Left lung (tissue), 10 donors: ENCODE results near the gene DIP2C. TPM values are rescaled to one million over a fixed set of nuclear protein-coding genes. Genes with fewer than 3 reads are reported as not detected.

Experiments used
- ATAC-seq: fragments of 200-7000 bp; cut with Tn5 transposase; one replicate; pipeline ENCODE4 v1.9.1; 2020; ENCODE audit warnings: moderate library complexity
- DNase-seq, 4 donors: peaks; one replicate each; pipeline ENCODE4 v3.0.0-alpha.2; 2013 to 2020
- H3K27ac ChIP-seq, 2 donors: fragments of 200-600 bp; sonication (generic) in 1 of 2; one replicate each; pipeline versions ENCODE4 v1.5.0 to v1.8.0; 2020 to 2021
- H3K27me3 ChIP-seq, 2 donors: fragments of 200-600 bp; sonication (generic) in 1 of 2; one replicate each; pipeline versions ENCODE4 v1.5.0 to v1.8.0; 2020 to 2021
- H3K36me3 ChIP-seq, 2 donors: fragments of 200-600 bp; sonication (generic) in 1 of 2; one replicate each; pipeline versions ENCODE4 v1.5.0 to v1.8.0; 2020 to 2021
- H3K4me1 ChIP-seq, 2 donors: fragments of 200-600 bp; one replicate each; pipeline ENCODE4 v1.8.0; 2021
- H3K4me3 ChIP-seq, 2 donors: fragments of 200-600 bp; sonication (generic) in 1 of 2; one replicate each; pipeline versions ENCODE4 v1.5.0 to v1.8.0; 2020 to 2021; ENCODE audit warnings: mild to moderate bottlenecking in 1 of 2
- H3K9me3 ChIP-seq, 2 donors: fragments of 200-600 bp; sonication (generic) in 1 of 2; one replicate each; pipeline versions ENCODE4 v1.5.0 to v1.8.0; 2020 to 2021
- intact Hi-C, 2 donors: fragments of 100-400 bp; cut with DNase I; formaldehyde crosslinking; loops; one replicate each; pipeline versions ENCODE4 v1.11.2 to v1.14.2; 2022
- polyA plus RNA-seq, 6 donors: library from polyadenylated mRNA; unstranded; fragments of 120-200 nt; gene quantifications; one replicate each; pipeline ENCODE4 v1.2.1, GENCODE V29; 2013; ENCODE audit not compliant: insufficient read length in 6 of 6
- total RNA-seq, 2 donors: library from RNA; stranded (reverse); fragmentation: NEBNext Ultra II Directional; extraction: Animal tissue kit (Norgen Biotek cat#: 25700); gene quantifications; one replicate each; pipeline ENCODE4 v1.2.1, GENCODE V29; 2021
- TF ChIP-seq, protein P1 (sequence below), 2 donors: fragments of 200-600 bp; sonication (generic) in 1 of 2; IDR thresholded peaks; one replicate each; pipeline versions ENCODE4 v1.5.0 to v1.8.0; 2021; ENCODE audit warnings: antibody characterized with exemption in 2 of 2
- donor health status: DM: no; HTN: yes; CAD: no.
- donor health status: DM: no; HTN: no; CAD: no.

DIP2C gene
- total and polyA plus RNA-seq, 8 donors: 10.5 to 22.5 (median 19.5) TPM

DNA sequence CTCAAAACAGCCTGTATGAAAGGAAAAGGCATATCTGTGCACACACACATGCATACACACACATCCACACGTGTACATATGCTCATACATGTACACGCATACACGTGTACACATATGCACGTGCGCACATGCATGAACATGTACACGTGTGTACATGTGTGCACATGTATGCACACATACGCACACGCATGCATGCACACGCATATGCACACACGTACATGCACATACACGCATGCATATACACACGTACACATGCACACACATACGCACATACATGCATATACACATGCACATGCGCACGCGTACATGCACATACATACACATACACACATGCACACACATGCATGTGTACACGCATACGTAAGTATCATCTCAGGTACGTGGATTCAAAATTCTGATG lies 19.4 kb downstream of the DIP2C start:
- Histone ChIP-seq H3K27me3 (no peaks in the 10 kb centered on the region), H3K9me3 (peaks cover 0 to 3% of the 10 kb centered on the region in 2 donors), H3K4me1 (no peaks in the 10 kb centered on the region), H3K36me3 (no peaks in the 10 kb centered on the region), H3K4me3 (no peak overlapping the region), H3K27ac (no peak overlapping the region)
- intact Hi-C loops: no loop called here
- TF ChIP-seq, protein P1, sequence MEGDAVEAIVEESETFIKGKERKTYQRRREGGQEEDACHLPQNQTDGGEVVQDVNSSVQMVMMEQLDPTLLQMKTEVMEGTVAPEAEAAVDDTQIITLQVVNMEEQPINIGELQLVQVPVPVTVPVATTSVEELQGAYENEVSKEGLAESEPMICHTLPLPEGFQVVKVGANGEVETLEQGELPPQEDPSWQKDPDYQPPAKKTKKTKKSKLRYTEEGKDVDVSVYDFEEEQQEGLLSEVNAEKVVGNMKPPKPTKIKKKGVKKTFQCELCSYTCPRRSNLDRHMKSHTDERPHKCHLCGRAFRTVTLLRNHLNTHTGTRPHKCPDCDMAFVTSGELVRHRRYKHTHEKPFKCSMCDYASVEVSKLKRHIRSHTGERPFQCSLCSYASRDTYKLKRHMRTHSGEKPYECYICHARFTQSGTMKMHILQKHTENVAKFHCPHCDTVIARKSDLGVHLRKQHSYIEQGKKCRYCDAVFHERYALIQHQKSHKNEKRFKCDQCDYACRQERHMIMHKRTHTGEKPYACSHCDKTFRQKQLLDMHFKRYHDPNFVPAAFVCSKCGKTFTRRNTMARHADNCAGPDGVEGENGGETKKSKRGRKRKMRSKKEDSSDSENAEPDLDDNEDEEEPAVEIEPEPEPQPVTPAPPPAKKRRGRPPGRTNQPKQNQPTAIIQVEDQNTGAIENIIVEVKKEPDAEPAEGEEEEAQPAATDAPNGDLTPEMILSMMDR (IDR thresholded peaks at IDR 0.05): no peak
- DNase-seq: no peak
- no peak for ATAC-seq

DNA sequence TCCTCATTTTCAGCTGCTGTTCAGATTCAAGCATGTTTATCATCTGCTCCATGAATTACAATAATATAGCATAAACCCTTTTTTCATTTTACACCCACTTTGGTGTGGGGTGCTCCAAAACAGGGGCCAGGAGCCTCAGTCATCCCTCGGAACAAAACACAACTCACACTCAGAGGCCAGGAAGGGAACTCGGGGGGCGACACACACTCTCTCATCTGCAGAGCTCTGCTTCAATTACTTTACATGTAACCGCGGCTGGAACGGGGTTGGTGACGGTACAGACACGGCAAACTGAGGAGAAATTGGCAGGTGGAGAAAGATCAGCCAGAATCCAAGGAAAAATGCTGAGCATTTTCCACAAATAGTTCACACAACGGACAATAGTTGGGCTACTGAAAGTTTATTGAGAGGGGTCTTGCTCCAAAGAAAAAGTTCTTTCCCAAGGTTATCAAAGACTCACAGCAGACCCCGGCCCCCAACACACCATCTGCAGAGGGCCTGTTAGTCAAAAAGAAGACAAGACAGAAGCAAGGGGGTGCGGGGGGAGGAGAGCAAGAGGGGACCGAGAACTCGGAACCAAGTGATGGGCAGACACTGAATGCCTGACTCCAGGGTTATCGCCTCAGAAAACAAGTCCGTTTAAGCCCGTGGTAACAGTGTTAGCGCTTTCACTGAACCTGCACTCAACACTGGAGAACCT lies 20.5 kb downstream of the DIP2C start:
- H3K27ac ChIP-seq: no peak overlapping the region
- ATAC-seq: no peak
- no peaks in the 10 kb centered on the region for H3K27me3 ChIP-seq
- no peak for DNase-seq
- H3K4me1 ChIP-seq: no peaks in the 10 kb centered on the region
- H3K9me3 ChIP-seq: peaks cover 0 to 3% of the 10 kb centered on the region in 2 donors
- H3K4me3 ChIP-seq: no peak overlapping the region
- intact Hi-C loops: no loop called here
- no peaks in the 10 kb centered on the region for H3K36me3 ChIP-seq
- TF ChIP-seq, protein P1 (IDR thresholded peaks at IDR 0.05): no peak

DNA sequence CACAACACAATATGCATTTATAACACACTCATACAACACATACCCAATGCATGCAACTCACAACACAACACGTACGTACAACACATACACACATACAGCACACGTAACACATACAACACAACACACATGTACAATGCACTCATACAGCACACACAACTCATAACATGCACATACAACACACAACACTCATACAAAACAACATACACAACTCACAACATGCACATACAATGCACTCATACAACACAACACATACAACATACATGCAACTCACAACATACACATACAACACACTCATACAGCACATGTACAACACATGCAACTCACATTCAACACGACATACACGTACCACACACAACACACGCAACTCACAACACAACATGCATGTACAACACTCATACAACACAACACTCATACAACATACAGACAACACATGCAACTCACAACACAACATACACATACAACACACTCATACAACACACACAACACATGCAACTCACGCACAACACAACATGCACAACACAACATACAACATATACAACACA lies 21.8 kb downstream of the DIP2C start:
- no peak for ATAC-seq

DNA sequence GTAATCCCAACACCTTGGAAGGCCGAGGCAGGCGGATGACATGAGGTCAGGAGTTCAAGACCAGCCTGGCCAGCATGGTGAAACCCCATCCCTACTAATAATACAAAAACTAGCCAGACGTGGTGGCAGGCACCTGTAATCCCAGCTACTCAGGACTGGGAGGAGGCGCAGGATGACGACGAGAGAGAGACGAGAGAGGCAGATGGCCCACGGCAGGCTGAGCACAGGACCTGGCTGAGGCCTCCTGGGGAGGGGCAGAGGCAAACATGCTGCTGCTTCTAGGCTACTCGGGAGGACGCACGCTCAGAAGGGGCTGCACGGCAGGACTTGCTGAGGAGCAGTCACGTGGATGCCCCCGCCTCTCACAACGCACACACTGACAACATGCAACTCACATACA lies 22.4 kb downstream of the DIP2C start:
- TF ChIP-seq, protein P1 (IDR thresholded peaks at IDR 0.05): no peak
- Histone ChIP-seq H3K27me3 (no peaks in the 10 kb centered on the region), H3K27ac (no peak overlapping the region), H3K36me3 (no peaks in the 10 kb centered on the region), H3K9me3 (peaks cover 0 to 3% of the 10 kb centered on the region in 2 donors), H3K4me1 (no peaks in the 10 kb centered on the region), H3K4me3 (no peak overlapping the region)
- no peak for DNase-seq
- intact Hi-C loops: no loop called here
- no peak for ATAC-seq

More for the DNA sequence above, 21.8 kb downstream of the DIP2C start:
- H3K27me3 ChIP-seq: no peaks in the 10 kb centered on the region
- TF ChIP-seq, protein P1 (IDR thresholded peaks at IDR 0.05): no peak
- no peaks in the 10 kb centered on the region for H3K36me3 ChIP-seq
- intact Hi-C loops: no loop called here
- no peak overlapping the region for H3K4me3 ChIP-seq
- no peaks in the 10 kb centered on the region for H3K4me1 ChIP-seq
- no peak overlapping the region for H3K27ac ChIP-seq
- DNase-seq: no peak
- peaks cover 0 to 3% of the 10 kb centered on the region in 2 donors for H3K9me3 ChIP-seq

DNA sequence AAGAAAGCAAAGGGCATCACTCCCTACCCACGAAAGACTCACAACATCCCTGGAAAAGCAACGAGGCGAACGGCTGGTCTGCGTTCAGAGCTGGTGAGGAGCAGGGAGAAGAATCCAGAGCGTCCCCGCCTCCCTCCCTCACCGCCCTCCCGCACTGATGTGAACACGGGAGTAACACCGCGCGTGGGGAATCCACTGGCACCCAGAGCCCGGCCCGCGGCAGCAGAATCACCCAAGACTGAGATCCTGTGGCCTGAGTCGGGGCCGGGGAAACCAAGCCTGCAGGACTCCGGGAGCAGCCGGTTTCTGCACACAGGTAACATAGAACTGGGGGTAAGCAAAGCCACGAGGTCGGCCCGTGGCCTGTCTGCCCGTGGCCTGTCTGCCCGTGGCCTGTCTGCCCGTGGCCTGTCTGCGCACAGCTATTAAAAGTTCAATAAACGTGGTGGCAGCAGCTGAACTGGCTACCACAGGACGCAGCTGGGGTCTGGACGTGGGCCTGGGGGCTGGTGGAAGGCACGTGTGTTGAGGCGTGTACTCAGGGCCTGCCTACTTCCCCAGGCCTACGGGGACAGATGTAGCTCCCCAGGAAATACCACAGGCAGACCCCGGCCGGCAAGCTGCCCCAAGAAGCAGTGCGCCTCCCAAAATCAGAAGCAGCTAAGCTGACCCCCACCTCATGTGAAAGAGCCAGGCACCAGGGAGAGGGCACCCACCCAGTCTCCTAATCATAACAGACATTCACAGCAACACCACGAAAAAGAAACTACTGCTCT lies 23.0 kb downstream of the DIP2C start:
- Histone ChIP-seq H3K4me3 (peak overlapping the region in 1 of 2 donors; percentile 22), H3K9me3 (peaks cover 0 to 3% of the 10 kb centered on the region in 2 donors), H3K27ac (peak overlapping the region in 1 of 2 donors; percentile 53), H3K4me1 (no peaks in the 10 kb centered on the region), H3K27me3 (no peaks in the 10 kb centered on the region), H3K36me3 (no peaks in the 10 kb centered on the region)
- ATAC-seq: no peak
- TF ChIP-seq, protein P1 (IDR thresholded peaks at IDR 0.05): no peak
- no peak for DNase-seq
- intact Hi-C loops: no loop called here
